GM12892 (cell line): Measurements from ENCODE around the gene CAPN5.
A peak's percentile ranks its signal among the peaks of the same experiment; 100 is the strongest.
"Not testable (repeated sequence)": the region's sequence is repeated elsewhere in the genome, so short reads cannot be mapped to it uniquely, and the experiment has no call there.

Source experiments
- DNase-seq: peaks from one replicate; pipeline ENCODE4 v3.0.0; 2011; ENCODE audit not compliant: insufficient read length
- FAIRE-seq: peaks from 2 replicates; lab custom pipeline; 2011; peaks lifted over from hg19 to GRCh38; lab: Jason Lieb, UNC
- POLR2A ChIP-seq: IDR thresholded peaks from 2 replicates; pipeline ENCODE4 v1.6.1; 2011; ENCODE audit warnings: low read depth, low read length, control low read depth
- POLR2AphosphoS5 ChIP-seq: IDR thresholded peaks from 2 replicates; pipeline ENCODE4 v1.6.1; 2011; ENCODE audit warnings: low read depth, low read length, control low read depth
- TAF1 ChIP-seq: IDR thresholded peaks from 2 replicates; pipeline ENCODE4 v1.6.1; 2011; ENCODE audit warnings: low read depth, mild to moderate bottlenecking, control low read depth, low read length, borderline replicate concordance

Gene CAPN5

DNA sequence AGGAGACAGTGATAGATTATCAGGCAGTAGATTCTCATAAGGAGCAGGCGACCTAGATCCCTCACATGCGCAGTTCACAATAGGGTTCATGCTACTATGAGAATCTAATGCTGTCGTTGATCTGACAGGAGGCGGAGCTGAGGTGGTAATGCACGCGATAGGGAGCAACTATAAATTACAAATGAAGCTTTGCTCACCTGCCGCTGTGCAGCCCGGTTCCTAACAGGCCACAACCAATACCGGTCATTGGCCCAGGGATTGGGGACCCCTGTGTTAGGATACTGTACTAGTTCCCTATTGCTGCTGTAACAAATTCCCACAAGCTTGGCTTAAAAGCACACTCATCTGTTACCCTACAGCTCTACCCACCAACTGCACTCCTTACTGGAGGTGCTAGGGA, 21.9 kb upstream of the CAPN5 start:
- TF ChIP-seq POLR2A: no peak
- TF ChIP-seq TAF1: no peak
- TF ChIP-seq POLR2AphosphoS5: no peak
- FAIRE-seq (no peak), DNase-seq (no peak)

DNA sequence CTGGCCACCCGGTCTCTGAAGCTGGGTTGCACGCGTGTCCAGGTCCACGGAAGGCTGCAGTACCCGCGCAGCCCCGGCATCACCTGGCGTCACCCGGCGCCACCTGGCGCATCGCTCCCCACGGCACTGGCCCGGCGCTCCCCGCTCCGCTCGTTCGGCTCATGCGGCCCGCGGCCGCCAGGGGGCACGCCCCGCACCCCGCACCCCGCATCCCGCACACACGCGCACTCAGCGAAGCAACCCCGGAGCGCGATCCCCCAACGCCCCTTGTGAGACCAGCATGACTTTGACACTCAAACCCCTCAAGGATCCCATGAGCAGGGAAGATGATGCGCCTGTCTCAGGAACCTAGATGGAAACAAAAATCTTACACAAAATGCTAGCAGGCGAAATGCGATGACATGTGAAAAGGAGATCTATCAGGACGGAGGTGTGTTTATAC, 20.7 kb upstream of the CAPN5 start:
- DNase-seq (no peak), FAIRE-seq (no peak)
- no peak for TF ChIP-seq TAF1
- no peak for TF ChIP-seq POLR2A
- TF ChIP-seq POLR2AphosphoS5: no peak

- TF ChIP-seq TAF1 (no peak), POLR2A (no peak), POLR2AphosphoS5 (no peak)
- DNase-seq (no peak), FAIRE-seq (peak; percentile 98)
Measured at GRCh38 chr11:77047007-77047927, 19.5 kb upstream of the CAPN5 start.

GRCh38 chr11:77047928-77048446, 18.8 kb upstream of the CAPN5 start:
- not testable (repeated sequence) for DNase-seq, FAIRE-seq

DNA sequence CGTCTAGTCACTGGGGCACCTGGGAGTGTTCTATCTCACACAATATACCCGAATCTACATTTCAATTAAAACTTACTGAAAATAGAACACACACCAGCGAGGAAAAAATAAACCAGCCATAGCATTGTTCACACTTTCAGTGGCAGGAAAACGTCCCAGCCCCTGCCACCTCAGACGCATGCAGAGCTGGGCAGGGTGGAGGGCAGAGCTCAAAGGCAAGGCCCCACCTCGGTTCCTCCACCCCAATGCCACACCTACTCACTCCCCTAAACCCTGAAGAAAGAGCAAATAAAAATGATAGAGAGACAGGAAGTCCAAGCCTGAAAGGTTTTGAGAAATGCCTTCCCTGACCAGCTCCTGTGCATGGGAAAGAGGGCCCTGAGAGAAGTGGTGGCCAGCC, 17.7 kb upstream of the CAPN5 start:
- TF ChIP-seq POLR2A (no peak), TAF1 (no peak), POLR2AphosphoS5 (no peak)
- DNase-seq (no peak), FAIRE-seq (no peak)

DNA sequence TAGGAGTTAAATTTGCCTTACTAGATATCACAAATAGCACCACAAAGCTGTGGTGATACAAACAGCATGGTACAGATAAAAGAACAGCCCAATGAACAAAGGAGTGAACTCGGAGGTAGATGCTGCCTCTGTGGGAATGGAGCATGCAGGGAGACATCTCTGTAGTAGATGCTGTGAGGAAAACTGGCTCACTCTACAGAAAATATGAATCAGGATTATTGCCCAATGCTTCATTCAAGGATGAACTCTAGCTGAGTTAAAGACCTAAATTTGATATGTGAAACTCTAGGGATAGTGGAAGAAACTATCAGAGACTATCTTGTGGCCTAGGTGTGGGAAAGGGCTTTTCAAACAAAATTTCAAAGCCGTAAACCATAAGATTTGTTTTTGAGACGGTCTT, 15.3 kb upstream of the CAPN5 start:
- TF ChIP-seq POLR2A (no peak), POLR2AphosphoS5 (no peak), TAF1 (no peak)
- FAIRE-seq (no peak), DNase-seq (no peak)

DNA sequence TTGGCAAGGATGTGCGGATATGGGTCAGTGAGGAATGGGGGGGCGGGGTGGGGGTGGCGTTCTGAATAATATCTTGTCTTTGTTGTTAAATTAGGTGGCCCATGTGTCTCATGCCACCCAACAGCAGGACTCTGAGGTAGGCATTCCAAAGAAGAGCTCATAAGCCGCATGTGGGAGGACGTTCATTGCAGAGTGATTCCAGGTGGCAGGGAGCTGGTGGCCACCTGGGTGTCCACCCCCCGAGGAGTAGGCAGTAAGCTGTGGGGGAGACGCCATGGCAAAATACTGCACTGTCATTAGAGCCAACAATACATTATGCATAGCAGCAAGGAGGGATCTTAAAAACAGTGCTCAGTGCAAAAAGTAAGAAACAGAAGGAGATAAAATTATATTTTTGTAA, 14.3 kb upstream of the CAPN5 start:
- no peak for TF ChIP-seq POLR2A
- no peak for TF ChIP-seq TAF1
- no peak for TF ChIP-seq POLR2AphosphoS5
- DNase-seq: no peak
- FAIRE-seq: no peak

DNA sequence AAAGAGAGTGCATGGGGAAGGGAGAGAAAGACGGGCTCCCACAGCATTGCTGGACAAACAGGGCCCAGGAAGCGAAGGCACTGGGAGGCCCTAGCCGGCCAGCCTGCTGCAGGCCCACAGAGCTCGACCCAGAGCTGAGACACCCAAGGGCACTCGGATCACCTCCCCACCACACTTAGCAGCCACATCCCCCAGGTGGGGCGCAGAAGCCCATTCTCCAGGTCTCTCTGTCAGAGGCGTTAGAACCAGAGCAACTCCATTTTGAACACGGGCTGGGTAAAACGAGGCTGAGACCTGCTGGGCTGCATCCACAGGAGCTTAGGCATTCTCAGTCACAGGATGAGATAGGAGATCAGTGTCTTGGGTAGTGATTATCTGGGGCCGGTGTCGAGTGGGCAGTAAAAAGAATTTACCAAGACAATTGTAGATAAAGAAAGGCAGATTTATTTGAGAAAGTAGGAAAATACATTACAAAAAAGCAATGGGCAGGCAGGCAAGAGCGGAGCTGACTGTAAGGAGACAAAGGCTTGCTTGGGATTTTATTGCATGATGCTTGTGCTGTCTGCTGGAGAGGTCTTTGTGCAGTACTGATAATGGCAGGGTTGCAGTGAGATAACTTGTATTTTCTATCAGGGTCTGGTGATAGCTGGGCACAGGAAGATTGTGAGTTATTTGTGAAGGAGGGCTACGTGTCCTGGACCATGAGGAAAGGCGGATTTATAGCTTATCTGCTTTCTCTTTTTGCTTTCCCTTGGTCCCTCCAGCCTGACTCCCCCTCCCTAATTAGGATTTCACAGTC, 13.4 kb upstream of the CAPN5 start:
- DNase-seq (no peak), FAIRE-seq (no peak)
- TF ChIP-seq TAF1 (no peak), POLR2AphosphoS5 (no peak), POLR2A (no peak)

DNA sequence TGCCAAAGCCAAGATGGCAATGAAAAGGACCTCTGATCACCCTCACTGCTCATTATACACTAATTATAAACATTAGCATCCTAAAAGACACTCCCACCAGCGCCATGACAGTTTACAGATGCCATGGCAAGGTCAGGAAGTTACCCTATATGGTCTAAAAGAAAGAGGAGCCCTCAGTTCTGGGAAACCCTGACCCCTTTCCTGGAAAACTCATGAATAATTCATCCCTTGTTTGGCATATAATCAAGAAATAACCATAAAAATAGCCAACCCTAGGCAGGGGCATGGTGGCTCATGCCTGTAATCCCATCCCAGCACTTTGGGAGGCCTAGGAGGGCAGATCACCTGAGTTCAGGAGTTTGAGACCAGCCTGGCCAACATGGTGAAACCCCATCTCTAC, 12.7 kb upstream of the CAPN5 start:
- FAIRE-seq: no peak
- no peak for DNase-seq
- TF ChIP-seq POLR2AphosphoS5 (no peak), TAF1 (no peak), POLR2A (no peak)

DNA sequence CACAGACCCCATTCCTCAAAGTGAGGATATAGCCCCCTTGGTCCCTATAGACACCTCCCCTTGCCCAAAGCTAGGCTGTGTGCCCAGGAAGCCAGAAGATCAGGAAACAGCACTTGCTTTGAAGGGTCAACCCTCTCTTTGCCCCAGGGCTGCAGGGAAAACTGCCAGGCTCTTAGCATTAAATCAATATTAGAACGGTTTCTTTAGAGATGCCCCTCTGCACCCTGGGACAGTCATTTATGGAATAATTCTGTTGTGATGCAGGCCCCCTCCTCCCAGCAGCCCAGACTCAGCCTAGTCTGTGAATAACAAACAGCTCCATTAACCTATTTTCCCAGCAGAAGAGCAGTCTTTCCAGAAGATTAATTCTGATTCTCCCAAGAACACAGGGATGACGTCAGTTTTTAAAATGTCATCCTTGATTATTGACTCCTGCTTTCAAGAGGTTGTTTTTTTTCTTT, 11.6 kb upstream of the CAPN5 start:
- FAIRE-seq: no peak

GRCh38 chr11:77055913-77056312, 10.9 kb upstream of the CAPN5 start:
- TF ChIP-seq POLR2AphosphoS5 (no peak), TAF1 (no peak), POLR2A (no peak)
- FAIRE-seq (no peak), DNase-seq (no peak)

More for the DNA sequence above, 11.6 kb upstream of the CAPN5 start:
- DNase-seq: no peak
- TF ChIP-seq TAF1: no peak
- no peak for TF ChIP-seq POLR2AphosphoS5
- no peak for TF ChIP-seq POLR2A
